Suprapubic skin (tissue), 4 donors: ENCODE measurements around the gene FN3KRP. TPM values are rescaled to one million over a fixed set of nuclear protein-coding genes. Genes with fewer than 3 reads are reported as not detected.
A peak's percentile ranks its signal among the peaks of the same experiment; 100 is the strongest.

Experiments used
- DNase-seq, 2 donors: peaks; one replicate each; pipeline ENCODE4 v3.0.0-alpha.2; 2019; ENCODE audit warnings: low spot score in 2 of 2
- H3K27ac ChIP-seq: fragments of 200-600 bp; sonication (generic); one replicate; pipeline ENCODE4 v1.5.1; 2019
- H3K27me3 ChIP-seq: fragments of 200-600 bp; sonication (generic); one replicate; pipeline ENCODE4 v1.5.1; 2019
- H3K36me3 ChIP-seq: fragments of 200-600 bp; sonication (generic); one replicate; pipeline ENCODE4 v1.5.1; 2019
- H3K4me1 ChIP-seq: fragments of 200-600 bp; sonication (generic); one replicate; pipeline ENCODE4 v1.5.1; 2019
- H3K4me3 ChIP-seq: fragments of 200-600 bp; sonication (generic); one replicate; pipeline ENCODE4 v1.5.1; 2019; ENCODE audit warnings: mild to moderate bottlenecking
- H3K9me3 ChIP-seq: fragments of 200-600 bp; sonication (generic); one replicate; pipeline ENCODE4 v1.5.1; 2019
- EP300 ChIP-seq: sonication (generic); formaldehyde crosslinking; IDR thresholded peaks from one replicate; pipeline ENCODE4 v1.6.1; 2017; ENCODE audit warnings: antibody characterized with exemption
- POLR2A ChIP-seq, 2 donors: fragments of 450-650 bp; IDR thresholded peaks; one replicate each; pipeline ENCODE4 v1.6.1; 2017; ENCODE audit warnings: antibody characterized with exemption in 2 of 2, mild to moderate bottlenecking in 2 of 2, moderate library complexity in 2 of 2
- POLR2AphosphoS5 ChIP-seq, 3 donors: sonication (generic); formaldehyde crosslinking; IDR thresholded peaks; one replicate each; pipeline ENCODE4 v1.6.1; 2017; ENCODE audit warnings: antibody characterized with exemption in 3 of 3
- WGBS: methylation state at CpG from one replicate; pipeline ENCODE4 v1.1.5; 2018; 5-methylcytosine and 5-hydroxymethylcytosine counted together
- total RNA-seq, 4 donors: library from RNA; depleted of rRNA; stranded (reverse); fragments of >200 nt; gene quantifications; one replicate each; pipeline ENCODE4 v1.1.0, GENCODE V29; 2016
- TF ChIP-seq, protein P1 (sequence below), 2 donors: fragments of 200-600 bp in 1 of 2; fragments of 450-650 bp in 1 of 2; sonication (generic) in 1 of 2; IDR thresholded peaks; one replicate each; pipeline ENCODE4 v1.5.1; 2016 to 2019; ENCODE audit warnings: antibody characterized with exemption in 2 of 2, mild to moderate bottlenecking in 1 of 2, moderate library complexity in 1 of 2

FN3KRP gene
- total RNA-seq, 4 donors from 2014 or later, result 15.9 to 26.6 (median 21.4) TPM

DNA sequence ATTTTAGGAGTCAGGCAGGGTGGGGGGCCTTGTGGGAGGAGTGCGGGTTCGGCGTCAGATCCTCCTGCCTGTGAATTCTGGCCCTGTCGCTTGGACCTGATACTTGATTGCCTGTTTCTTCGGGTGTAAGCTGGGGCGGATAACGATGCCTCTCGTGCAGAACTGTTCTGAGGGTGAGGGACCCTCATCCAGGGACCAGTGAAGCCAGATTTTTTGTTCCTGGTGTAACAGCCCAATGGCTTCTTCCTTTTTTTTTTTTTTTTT lies 36.6 kb downstream of the FN3KRP start:
- no peaks in the 10 kb centered on the region for H3K27me3 ChIP-seq
- peaks cover 39% of the 10 kb centered on the region for H3K4me1 ChIP-seq
- no peak overlapping the region for H3K27ac ChIP-seq
- peak overlapping the region; percentile 78 for H3K4me3 ChIP-seq
- no peaks in the 10 kb centered on the region for H3K9me3 ChIP-seq
- DNase-seq, result no peak
- H3K36me3 ChIP-seq, result no peaks in the 10 kb centered on the region
- TF ChIP-seq POLR2AphosphoS5 (IDR thresholded peaks at IDR 0.05) (no peak), EP300 (no peak)
- TF ChIP-seq, protein P1, sequence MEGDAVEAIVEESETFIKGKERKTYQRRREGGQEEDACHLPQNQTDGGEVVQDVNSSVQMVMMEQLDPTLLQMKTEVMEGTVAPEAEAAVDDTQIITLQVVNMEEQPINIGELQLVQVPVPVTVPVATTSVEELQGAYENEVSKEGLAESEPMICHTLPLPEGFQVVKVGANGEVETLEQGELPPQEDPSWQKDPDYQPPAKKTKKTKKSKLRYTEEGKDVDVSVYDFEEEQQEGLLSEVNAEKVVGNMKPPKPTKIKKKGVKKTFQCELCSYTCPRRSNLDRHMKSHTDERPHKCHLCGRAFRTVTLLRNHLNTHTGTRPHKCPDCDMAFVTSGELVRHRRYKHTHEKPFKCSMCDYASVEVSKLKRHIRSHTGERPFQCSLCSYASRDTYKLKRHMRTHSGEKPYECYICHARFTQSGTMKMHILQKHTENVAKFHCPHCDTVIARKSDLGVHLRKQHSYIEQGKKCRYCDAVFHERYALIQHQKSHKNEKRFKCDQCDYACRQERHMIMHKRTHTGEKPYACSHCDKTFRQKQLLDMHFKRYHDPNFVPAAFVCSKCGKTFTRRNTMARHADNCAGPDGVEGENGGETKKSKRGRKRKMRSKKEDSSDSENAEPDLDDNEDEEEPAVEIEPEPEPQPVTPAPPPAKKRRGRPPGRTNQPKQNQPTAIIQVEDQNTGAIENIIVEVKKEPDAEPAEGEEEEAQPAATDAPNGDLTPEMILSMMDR (IDR thresholded peaks at IDR 0.05), result no peak
- 48% methylated on average over 8 of the region's 8 CpGs for WGBS

DNA sequence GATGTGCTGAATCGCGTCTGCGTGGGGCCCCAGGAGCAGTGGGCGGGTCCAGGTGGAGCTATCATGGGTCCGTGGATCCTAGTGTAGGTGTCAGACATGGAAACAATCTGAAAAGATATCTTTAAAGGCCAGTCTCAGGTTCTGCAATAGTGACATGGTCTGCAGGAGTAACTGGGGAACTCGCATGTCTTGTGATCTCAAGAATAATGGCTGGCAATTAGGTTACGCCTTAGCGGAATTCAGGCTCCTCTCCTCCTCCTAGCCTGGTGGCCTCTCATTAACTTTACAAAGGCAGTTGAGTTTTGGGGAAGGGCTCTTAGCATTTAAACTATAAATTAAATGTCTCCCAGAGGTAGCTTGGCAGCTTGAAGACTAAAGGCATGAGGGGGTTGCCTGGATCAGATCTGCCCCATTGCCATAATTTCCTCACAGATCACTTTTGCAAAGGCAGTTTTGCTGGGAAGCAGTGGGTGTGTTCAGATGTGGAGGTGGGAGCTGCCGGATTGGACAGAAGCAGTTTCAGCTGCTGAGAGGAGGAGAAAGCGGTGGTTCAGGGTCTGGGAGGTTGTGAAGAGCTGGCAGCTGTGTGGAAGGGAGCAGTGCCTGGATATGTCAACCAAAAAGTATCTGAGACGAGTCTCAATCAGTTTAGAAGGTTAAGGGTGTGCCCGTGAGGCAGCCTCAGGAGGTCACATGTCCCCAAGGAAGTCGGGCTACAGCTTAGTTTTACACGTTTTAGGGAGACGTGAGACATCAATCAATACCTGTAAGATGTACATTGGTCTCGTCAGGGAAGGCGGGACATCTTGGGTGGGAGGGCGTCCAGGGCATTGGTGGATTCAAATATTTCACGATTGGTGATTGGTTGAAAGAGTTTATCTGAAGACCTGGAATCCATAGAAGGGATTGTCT lies 38.0 kb downstream of the FN3KRP start:
- peak overlapping the region; percentile 22 for H3K4me3 ChIP-seq
- H3K27me3 ChIP-seq, result no peaks in the 10 kb centered on the region
- peaks cover 39% of the 10 kb centered on the region for H3K4me1 ChIP-seq
- 46% methylated on average over 19 of the region's 19 CpGs for WGBS
- H3K27ac ChIP-seq, result peak overlapping the region; percentile 9
- TF ChIP-seq POLR2A (IDR thresholded peaks at IDR 0.05), result no peak
- no peak for TF ChIP-seq EP300
- no peak for TF ChIP-seq POLR2AphosphoS5 (IDR thresholded peaks at IDR 0.05)
- TF ChIP-seq, protein P1 (IDR thresholded peaks at IDR 0.05), result no peak
- no peaks in the 10 kb centered on the region for H3K9me3 ChIP-seq
- H3K36me3 ChIP-seq, result no peaks in the 10 kb centered on the region
- no peak for DNase-seq

DNA sequence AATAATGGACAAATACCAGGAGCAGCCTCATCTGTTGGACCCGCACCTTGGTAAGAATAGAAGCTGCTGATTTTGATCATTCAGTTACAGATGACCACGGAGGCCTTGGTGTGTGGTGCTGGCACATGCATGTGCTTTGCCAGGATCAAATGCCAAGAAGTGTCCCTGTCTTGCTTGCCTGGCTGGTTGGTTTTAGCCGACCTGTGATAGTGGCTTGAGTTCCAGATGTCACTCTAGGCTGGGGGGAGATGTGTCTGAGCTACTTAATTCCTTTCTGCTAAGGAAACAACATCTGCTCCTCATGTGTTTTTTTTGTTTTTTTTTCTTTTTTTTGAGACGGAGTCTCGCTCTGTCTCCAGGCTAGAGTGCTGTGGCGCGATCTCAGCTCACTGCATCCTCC lies 39.7 kb downstream of the FN3KRP start:
- 63% methylated on average over 7 of the region's 7 CpGs for WGBS
- no peaks in the 10 kb centered on the region for H3K27me3 ChIP-seq
- no peak overlapping the region for H3K4me3 ChIP-seq
- TF ChIP-seq EP300, result no peak
- TF ChIP-seq, protein P1 (IDR thresholded peaks at IDR 0.05), result no peak
- no peak for TF ChIP-seq POLR2A (IDR thresholded peaks at IDR 0.05)
- TF ChIP-seq POLR2AphosphoS5 (IDR thresholded peaks at IDR 0.05), result no peak
- peaks cover 37% of the 10 kb centered on the region for H3K4me1 ChIP-seq
- no peaks in the 10 kb centered on the region for H3K9me3 ChIP-seq
- no peak for DNase-seq
- no peaks in the 10 kb centered on the region for H3K36me3 ChIP-seq
- no peak overlapping the region for H3K27ac ChIP-seq

DNA sequence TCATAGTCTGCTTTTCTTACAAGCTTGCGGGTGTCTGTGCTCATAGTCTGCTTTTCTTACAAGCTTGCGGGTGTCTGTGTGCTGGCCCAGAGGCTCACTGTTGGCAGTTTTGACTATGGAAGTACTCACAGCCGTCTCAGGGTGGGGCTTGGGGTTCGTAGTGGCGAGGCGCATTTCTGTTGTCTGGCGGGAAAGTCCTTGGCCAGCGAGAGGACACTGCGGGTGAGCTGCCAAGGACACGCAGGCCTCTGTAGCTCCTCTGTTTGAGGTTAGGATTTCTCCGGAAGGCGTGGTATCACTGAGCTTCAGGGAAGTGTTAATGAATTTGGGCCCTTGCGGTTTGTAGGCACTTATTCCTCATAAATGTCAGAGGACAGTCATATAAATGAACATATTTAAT lies 48.9 kb downstream of the FN3KRP start:
- H3K9me3 ChIP-seq, result no peaks in the 10 kb centered on the region
- peaks cover 3% of the 10 kb centered on the region for H3K4me1 ChIP-seq
- peaks cover 35% of the 10 kb centered on the region for H3K36me3 ChIP-seq
- H3K4me3 ChIP-seq, result no peak overlapping the region
- H3K27me3 ChIP-seq, result no peaks in the 10 kb centered on the region
- no peak overlapping the region for H3K27ac ChIP-seq
- TF ChIP-seq POLR2AphosphoS5 (IDR thresholded peaks at IDR 0.05), result no peak
- TF ChIP-seq POLR2A (IDR thresholded peaks at IDR 0.05), result no peak
- TF ChIP-seq, protein P1 (IDR thresholded peaks at IDR 0.05), result no peak
- TF ChIP-seq EP300, result no peak
- WGBS, result 71% methylated on average over 13 of the region's 13 CpGs
- DNase-seq, result no peak

DNA sequence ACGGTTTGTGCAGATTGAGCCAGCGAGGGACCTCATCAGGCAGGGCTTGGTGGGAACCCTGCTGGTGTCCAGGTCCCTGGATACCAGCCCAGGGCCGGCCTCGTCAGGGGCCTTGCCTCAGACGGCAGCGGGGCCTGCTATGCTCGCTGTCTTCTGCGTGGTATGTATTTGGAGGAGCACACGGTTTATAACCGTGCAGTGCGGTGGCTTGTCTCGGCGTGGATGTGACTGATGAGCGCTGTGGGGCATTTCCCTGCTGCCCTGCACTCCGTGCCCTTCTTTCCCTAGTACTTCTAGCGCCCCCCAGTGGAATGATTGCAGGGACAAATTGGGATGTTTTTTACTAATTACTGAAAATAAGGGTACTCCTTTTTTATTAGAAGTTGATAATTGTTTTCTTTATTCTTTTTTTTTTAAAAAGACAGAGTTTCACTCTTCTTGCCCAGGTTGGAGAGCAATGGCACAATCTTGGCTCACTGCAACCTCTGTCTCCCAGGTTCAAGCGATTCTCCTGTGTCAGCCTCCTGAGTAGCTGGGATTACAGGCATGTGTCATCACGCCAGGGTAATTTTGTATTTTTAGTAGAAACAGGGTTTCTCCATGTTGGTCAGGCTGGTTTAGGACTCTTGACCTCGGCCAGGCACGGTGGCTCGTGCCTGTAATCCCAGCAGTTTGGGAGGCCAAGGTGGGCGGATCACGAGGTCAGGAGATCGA lies 50.7 kb downstream of the FN3KRP start:
- DNase-seq, result no peak
- 69% methylated on average over 17 of the region's 24 CpGs for WGBS
- Histone ChIP-seq H3K4me3 (no peak overlapping the region), H3K9me3 (no peaks in the 10 kb centered on the region), H3K36me3 (peaks cover 41% of the 10 kb centered on the region), H3K4me1 (peaks cover 7% of the 10 kb centered on the region), H3K27me3 (no peaks in the 10 kb centered on the region), H3K27ac (no peak overlapping the region)
- TF ChIP-seq, protein P1 (IDR thresholded peaks at IDR 0.05), result peak in 1 of 2 donors; percentile 50
- no peak for TF ChIP-seq POLR2AphosphoS5 (IDR thresholded peaks at IDR 0.05)
